ENCODE results near the gene WDSUB1. TPM values are rescaled to one million over a fixed set of nuclear protein-coding genes. Genes with fewer than 3 reads are reported as not detected.

WDSUB1 gene
- total RNA-seq, 1 experiment from 2014 or later: 7.7 TPM

- Histone ChIP-seq H3K9me3 (ENCODE audit: control insufficient read depth, insufficient read depth, low read depth, low read length) (no peaks in the 10 kb centered on the region), H3K27me3 (ENCODE audit: control insufficient read depth, insufficient read depth, low read length) (no peaks in the 10 kb centered on the region), H3K4me3 (ENCODE audit: low read depth in 2 of 2, low read length in 2 of 2) (no peak overlapping the region), H3K27ac (ENCODE audit: low read length) (no peak overlapping the region), H3K4me1 (ENCODE audit: control insufficient read depth, insufficient read depth, low read length) (no peaks in the 10 kb centered on the region), H3K36me3 (ENCODE audit: control insufficient read depth, insufficient read depth, low read length) (no peaks in the 10 kb centered on the region)
- ATAC-seq (no peak), DNase-seq (ENCODE audit: low read depth, low spot score) (no peak)
- no peak for TF ChIP-seq CTCF (IDR thresholded peaks at IDR 0.05)
- TF ChIP-seq TCF7L2 (IDR thresholded peaks at IDR 0.05; ENCODE audit: low read depth, low read length): no peak
- TF ChIP-seq SIN3A (IDR thresholded peaks at IDR 0.05; ENCODE audit: borderline replicate concordance, insufficient read depth, low read depth, low read length): no peak
- TF ChIP-seq REST (IDR thresholded peaks at IDR 0.05; ENCODE audit: insufficient read depth in 1 of 2, low read depth in 2 of 2, low read length in 1 of 2): no peak
- in situ Hi-C loops (cut with HindIII; ENCODE audit: low pct_unique_long_range_greater_than_20kb, low sequenced_read_pairs): no loop called here
- intact Hi-C loops (cut with micrococcal nuclease; ENCODE audit: unreplicated experiment): no loop called here
- POLR2A ChIA-PET: no interaction called here
- CTCF ChIA-PET: no interaction called here
- no TSS peak for BruUV-seq (replicated peaks)
Measured at GRCh38 chr2:159217676-159218075, 68.8 kb downstream of the WDSUB1 start.

- POLR2A ChIA-PET: no interaction called here
- H3K27me3 ChIP-seq (ENCODE audit: control insufficient read depth, insufficient read depth, low read length): no peaks in the 10 kb centered on the region
- no TSS peak for BruUV-seq (replicated peaks)
- in situ Hi-C loops (cut with HindIII; ENCODE audit: low pct_unique_long_range_greater_than_20kb, low sequenced_read_pairs) (no loop called here), intact Hi-C loops (cut with micrococcal nuclease; ENCODE audit: unreplicated experiment) (no loop called here)
- H3K9me3 ChIP-seq (ENCODE audit: control insufficient read depth, insufficient read depth, low read depth, low read length): no peaks in the 10 kb centered on the region
- no peak for DNase-seq (ENCODE audit: low read depth, low spot score)
- TF ChIP-seq SIN3A (IDR thresholded peaks at IDR 0.05; ENCODE audit: borderline replicate concordance, insufficient read depth, low read depth, low read length) (no peak), CTCF (IDR thresholded peaks at IDR 0.05) (no peak), POLR2AphosphoS5 (IDR thresholded peaks at IDR 0.05; ENCODE audit: low read depth, low read length) (no peak), TCF7L2 (IDR thresholded peaks at IDR 0.05; ENCODE audit: low read depth, low read length) (no peak), REST (IDR thresholded peaks at IDR 0.05; ENCODE audit: insufficient read depth in 1 of 2, low read depth in 2 of 2, low read length in 1 of 2) (no peak)
- no peak for ATAC-seq
- H3K4me3 ChIP-seq (ENCODE audit: low read depth in 2 of 2, low read length in 2 of 2): no peak overlapping the region
- CTCF ChIA-PET: no interaction called here
- no peak overlapping the region for H3K27ac ChIP-seq (ENCODE audit: low read length)
- H3K36me3 ChIP-seq (ENCODE audit: control insufficient read depth, insufficient read depth, low read length): no peaks in the 10 kb centered on the region; the same call in 1 of the 2 replicates
- no peaks in the 10 kb centered on the region; the same call in 1 of the 2 replicates for H3K4me1 ChIP-seq (ENCODE audit: control insufficient read depth, insufficient read depth, low read length)
Measured at GRCh38 chr2:159215116-159215515, 71.4 kb downstream of the WDSUB1 start.
